T47D (cell line): ENCODE data around the gene LCLAT1.

ENCODE experiments used
- DNase-seq, 2 experiments: peaks; one replicate each; pipeline versions ENCODE4 v3.0.0 to v3.0.0-alpha.2; 2011 to 2012; ENCODE audit warnings: low read depth in 1 of 2, low spot score in 1 of 2
- JUND ChIP-seq: IDR thresholded peaks from 2 replicates; pipeline ENCODE4 v1.6.1; 2012; ENCODE audit warnings: low read depth
- in situ Hi-C: cut with HindIII; loops from 2 replicates; pipeline ENCODE4 v1.10.0; 2016; ENCODE audit warnings: low sequenced_read_pairs, low pct_unique_long_range_greater_than_20kb

LCLAT1 gene

GRCh38 chr2:30678410-30679137 is 231.5 kb downstream of the LCLAT1 start:
- no peak for TF ChIP-seq JUND
- DNase-seq: no peak
- in situ Hi-C loops: no loop called here

- in situ Hi-C loops: no loop called here
These were observed 232.5 kb downstream of the LCLAT1 start for GRCh38 chr2:30679426-30680088.

GRCh38 chr2:30680121-30680520 is 233.1 kb downstream of the LCLAT1 start:
- no peak for TF ChIP-seq JUND
- in situ Hi-C loops: no loop called here
- no peak for DNase-seq

More at GRCh38 chr2:30679426-30680088, 232.5 kb downstream of the LCLAT1 start:
- no peak for DNase-seq
- no peak for TF ChIP-seq JUND

GRCh38 chr2:30681022-30681421 is 234.0 kb downstream of the LCLAT1 start:
- no peak for DNase-seq
- in situ Hi-C loops: no loop called here
- TF ChIP-seq JUND: no peak

DNA sequence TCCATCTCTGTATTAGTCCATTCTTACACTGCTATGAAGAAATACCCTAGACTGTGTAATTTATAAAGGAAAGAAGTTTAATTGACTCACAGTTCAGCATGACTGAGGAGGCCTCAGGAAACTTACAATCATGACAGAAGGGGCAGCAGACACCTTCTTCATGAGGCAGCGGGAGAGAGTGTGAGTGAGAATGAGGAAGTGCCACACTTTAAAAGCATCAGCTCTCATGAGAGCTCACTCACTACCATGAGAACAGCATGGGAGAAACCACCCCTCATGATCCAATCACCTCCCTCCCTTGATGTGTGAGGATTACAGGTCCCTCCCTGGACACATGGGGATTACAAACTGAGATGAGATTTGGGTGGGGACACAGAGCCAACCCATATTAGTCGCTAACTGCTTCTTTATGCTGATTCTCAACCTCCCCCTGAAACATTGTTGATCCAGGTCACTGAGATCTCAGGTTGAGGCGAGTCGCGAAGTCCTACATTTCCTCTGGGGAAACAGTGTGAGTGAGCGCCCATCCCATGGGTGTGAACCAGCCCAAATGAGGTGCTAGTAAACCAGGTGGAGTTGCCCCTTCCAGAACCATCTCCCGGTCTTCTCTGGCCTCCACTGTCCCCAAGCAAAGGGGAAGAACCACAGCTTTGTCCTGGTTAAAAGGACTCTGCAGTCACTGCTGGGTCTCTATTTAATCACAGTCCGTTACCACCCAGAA is 236.3 kb downstream of the LCLAT1 start:
- DNase-seq: no peak
- TF ChIP-seq JUND: no peak
- in situ Hi-C loops: no loop called here

- in situ Hi-C loops: no loop called here
- DNase-seq: no peak
- no peak for TF ChIP-seq JUND
These were observed 237.0 kb downstream of the LCLAT1 start for GRCh38 chr2:30684026-30684425.

DNA sequence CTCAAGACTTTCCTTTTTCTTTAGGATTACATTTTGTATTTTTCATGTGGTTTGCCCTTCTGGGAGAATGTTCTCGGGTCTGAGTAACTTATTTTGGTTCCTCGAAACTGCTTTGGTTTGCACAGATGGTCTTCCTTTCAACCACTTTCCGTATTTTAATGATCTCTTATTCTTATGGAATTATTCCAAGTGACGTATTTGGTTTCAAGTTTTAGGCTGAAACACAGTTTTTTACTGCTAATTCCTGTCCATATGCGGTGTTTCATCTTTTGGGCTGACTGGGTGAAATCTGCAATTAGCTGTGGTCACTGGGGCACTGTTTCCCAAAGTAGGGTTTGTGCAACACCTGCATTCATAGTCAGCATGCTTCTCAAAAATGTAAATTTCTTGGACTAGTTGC is 237.5 kb downstream of the LCLAT1 start:
- no peak for DNase-seq
- in situ Hi-C loops: no loop called here
- TF ChIP-seq JUND: no peak

DNA sequence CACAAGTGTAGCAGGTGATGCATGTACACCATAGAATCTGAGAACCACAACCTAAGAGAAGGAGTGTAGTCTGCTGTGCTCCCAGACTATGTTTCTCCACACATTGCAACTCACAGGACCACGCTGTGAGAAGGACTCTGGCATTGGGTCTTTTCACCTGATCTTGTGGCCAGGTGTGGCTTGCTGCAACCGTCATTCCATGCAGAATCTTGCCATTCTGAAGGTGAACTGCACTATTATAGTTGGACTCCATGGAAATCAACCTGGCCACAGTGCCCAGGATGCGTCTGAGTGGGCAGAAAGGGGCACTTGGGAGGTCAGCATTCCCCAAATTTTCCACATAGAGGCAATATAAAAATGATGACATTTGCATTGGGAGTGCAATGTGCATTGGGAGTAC is 237.9 kb downstream of the LCLAT1 start:
- no peak for DNase-seq
- in situ Hi-C loops: no loop called here
- no peak for TF ChIP-seq JUND

- peak in 1 of 2 experiments; percentile 35 for DNase-seq
- no peak for TF ChIP-seq JUND
- in situ Hi-C loops: no loop called here
These were observed 239.0 kb downstream of the LCLAT1 start for GRCh38 chr2:30686000-30686399.

DNA sequence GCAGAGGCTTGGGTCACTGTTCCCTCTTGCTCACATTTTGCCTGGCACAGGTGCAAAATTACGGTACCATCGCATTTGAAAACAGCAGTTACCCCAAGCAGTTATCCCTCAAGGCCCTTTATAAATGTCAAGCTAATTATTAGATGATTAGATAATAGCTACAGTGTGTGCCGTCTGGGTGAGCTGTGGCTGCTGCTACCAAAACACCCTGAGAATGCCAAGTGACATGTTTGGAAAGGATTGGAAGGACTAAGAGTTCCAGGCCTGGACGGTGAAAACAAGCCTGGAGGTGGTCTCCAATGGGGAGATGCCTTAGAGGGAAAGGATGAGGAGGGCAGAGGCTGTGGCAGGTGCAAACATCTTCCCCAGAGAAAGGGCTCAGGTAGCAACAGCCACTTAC is 239.6 kb downstream of the LCLAT1 start:
- DNase-seq: no peak
- TF ChIP-seq JUND: no peak
- in situ Hi-C loops: no loop called here

DNA sequence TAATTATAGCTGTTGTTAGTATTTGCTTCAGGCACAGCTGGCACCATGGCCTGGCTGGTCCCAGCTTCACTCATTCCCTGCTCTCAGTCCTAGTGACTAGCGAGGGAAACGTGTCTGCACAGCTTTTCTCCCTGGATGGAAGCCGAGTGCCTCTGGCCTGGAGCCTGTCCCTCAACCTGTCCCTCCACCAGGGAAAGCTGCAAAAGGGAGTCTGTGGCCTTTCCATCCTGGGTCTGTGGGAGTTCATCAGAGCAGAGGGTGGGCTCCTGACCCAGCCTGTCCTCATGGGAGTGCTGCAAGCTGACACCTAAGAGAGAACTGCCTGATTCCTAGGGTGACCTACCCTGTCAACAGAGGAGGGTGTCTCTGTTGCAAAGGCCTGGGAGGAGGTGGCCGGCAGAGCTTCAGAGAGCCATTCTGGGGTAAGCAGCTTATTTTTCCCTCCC is 241.9 kb downstream of the LCLAT1 start:
- TF ChIP-seq JUND: no peak
- in situ Hi-C loops: no loop called here
- DNase-seq: no peak

DNA sequence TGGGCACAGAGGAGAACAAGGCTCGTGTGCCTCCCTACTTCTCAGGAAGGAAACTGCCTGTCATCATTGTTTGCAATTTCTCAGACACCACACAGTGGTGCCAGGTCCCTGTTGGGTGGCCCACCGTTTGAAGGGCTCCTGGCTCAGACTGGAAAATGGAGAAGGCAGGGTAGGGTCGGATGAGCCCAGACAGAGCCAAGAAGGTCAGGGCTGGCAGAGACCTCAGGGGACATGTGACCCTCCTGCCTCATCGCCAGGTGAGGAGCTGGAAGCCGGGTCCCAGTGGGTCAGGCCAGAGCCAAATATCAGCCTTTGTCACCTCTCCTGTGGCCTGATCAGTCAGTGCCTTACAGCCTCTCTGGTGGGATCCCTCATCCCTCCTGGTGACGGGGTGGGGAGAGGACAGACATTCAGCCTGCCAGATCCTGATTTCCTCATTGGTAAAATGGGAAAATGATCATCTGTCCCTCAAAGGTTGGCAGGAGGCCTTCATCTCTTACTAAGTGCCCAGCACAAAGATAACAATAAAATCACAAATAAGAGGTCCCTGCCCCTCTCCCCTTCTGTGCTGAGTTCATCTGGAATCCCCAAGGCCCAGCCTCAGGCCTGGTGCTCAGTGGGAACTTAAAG is 242.6 kb downstream of the LCLAT1 start:
- in situ Hi-C loops: no loop called here
- DNase-seq: no peak
- no peak for TF ChIP-seq JUND
